H1 (cell line): ENCODE measurements around the gene ARPC2. TPM values are rescaled to one million over a fixed set of nuclear protein-coding genes. Genes with fewer than 3 reads are reported as not detected.
A peak's percentile ranks its signal among the peaks of the same experiment; 100 is the strongest.

Source experiments
- CTCF ChIA-PET: fragments of 300-600 bp; sonication (Branson Sonifier 250); formaldehyde crosslinking; loops from one replicate; lab custom pipeline; 2021; ENCODE audit not compliant: partially characterized antibody; lab: Charles Lee
- POLR2A ChIA-PET: fragments of 300-600 bp; sonication (Branson Sonifier 250); formaldehyde crosslinking; loops from one replicate; lab custom pipeline; 2021; ENCODE audit warnings: inconsistent platforms; ENCODE audit not compliant: partially characterized antibody; lab: Charles Lee
- DNase-seq, 2 experiments: peaks; one replicate each; pipeline versions ENCODE4 v3.0.0 to v3.0.0-alpha.2; 2010 to 2022; ENCODE audit warnings: low spot score in 2 of 2, low read depth in 1 of 2, mixed read lengths in 1 of 2
- FAIRE-seq: peaks from 2 replicates; lab custom pipeline; 2011; peaks lifted over from hg19 to GRCh38; lab: Jason Lieb, UNC
- H2AFZ ChIP-seq: 2 replicates; pipeline ENCODE4 v1.8.1; 2012; ENCODE audit warnings: low read length, inconsistent platforms
- H2AK5ac ChIP-seq: 2 replicates; pipeline ENCODE4 v1.6.1; 2013; ENCODE audit warnings: low read depth, low read length
- H2BK120ac ChIP-seq: replicated peaks from 2 replicates; pipeline ENCODE3; 2013; ENCODE audit warnings: low read depth, low read length, inconsistent platforms
- H2BK12ac ChIP-seq: 2 replicates; pipeline ENCODE4 v1.6.1; 2013; ENCODE audit warnings: low read depth, low read length
- H2BK15ac ChIP-seq: 2 replicates; pipeline ENCODE4 v1.6.1; 2013; ENCODE audit warnings: low read length
- H2BK20ac ChIP-seq: 2 replicates; pipeline ENCODE4 v1.6.1; 2013; ENCODE audit warnings: low read length
- H2BK5ac ChIP-seq: 2 replicates; pipeline ENCODE4 v1.6.1; 2013; ENCODE audit warnings: low read depth, low read length
- H3K14ac ChIP-seq: 2 replicates; pipeline ENCODE4 v1.6.1; 2013; ENCODE audit warnings: inconsistent platforms; ENCODE audit not compliant: insufficient read length
- H3K18ac ChIP-seq: 2 replicates; pipeline ENCODE4 v1.6.1; 2013; ENCODE audit warnings: low read length; ENCODE audit errors: extremely low read depth
- H3K23ac ChIP-seq: 2 replicates; pipeline ENCODE4 v1.6.1; 2013; ENCODE audit warnings: inconsistent platforms; ENCODE audit not compliant: insufficient read length
- H3K23me2 ChIP-seq: 2 replicates; pipeline ENCODE4 v1.6.1; 2013; ENCODE audit warnings: low read depth, low read length
- H3K27ac ChIP-seq: 2 replicates; pipeline ENCODE4 v1.6.1; 2011; ENCODE audit warnings: low read depth, low read length, inconsistent platforms
- H3K27me3 ChIP-seq, 4 experiments: replicated peaks in 1 of 4; 1 replicate in 1 of 4; 2 replicates in 3 of 4; pipeline versions ENCODE4 v1.6.1 to v1.8.1; 2011 to 2013; ENCODE audit warnings: low read length in 3 of 4, mild to moderate bottlenecking in 3 of 4, inconsistent platforms in 2 of 4, mixed read lengths in 2 of 4, moderate library complexity in 1 of 4; ENCODE audit not compliant: control insufficient read depth in 3 of 4, insufficient read depth in 3 of 4; ENCODE audit errors: extremely low read depth in 1 of 4
- H3K36me3 ChIP-seq, 4 experiments: 2 replicates each; pipeline versions ENCODE4 v1.6.1 to v1.8.1; 2011 to 2013; ENCODE audit warnings: mild to moderate bottlenecking in 4 of 4, low read length in 3 of 4, moderate library complexity in 2 of 4, control low read depth in 1 of 4, inconsistent platforms in 1 of 4; ENCODE audit not compliant: insufficient read depth in 4 of 4, control insufficient read depth in 2 of 4
- H3K4ac ChIP-seq: replicated peaks from 2 replicates; pipeline ENCODE3; 2013; ENCODE audit warnings: low read length, low read depth, mixed read lengths, inconsistent platforms; ENCODE audit not compliant: insufficient read length
- H3K4me1 ChIP-seq, 4 experiments: replicated peaks in 1 of 4; 1 replicate in 1 of 4; 2 replicates in 3 of 4; pipeline versions ENCODE4 v1.6.1 to v1.8.1; 2011 to 2013; ENCODE audit warnings: low read length in 3 of 4, inconsistent platforms in 2 of 4, mixed read lengths in 1 of 4; ENCODE audit not compliant: insufficient read depth in 4 of 4, control insufficient read depth in 3 of 4
- H3K4me2 ChIP-seq, 2 experiments: 2 replicates each; pipeline versions ENCODE4 v1.6.1 to v1.8.1; 2011 to 2013; ENCODE audit warnings: low read depth in 2 of 2, low read length in 2 of 2, control low read depth in 1 of 2, inconsistent platforms in 1 of 2, mild to moderate bottlenecking in 1 of 2; ENCODE audit not compliant: insufficient read depth in 1 of 2
- H3K4me3 ChIP-seq, 4 experiments: fragments of 200-600, 300-600 bp in 1 of 4; sonication (generic), shearing (Covaris generic), sonication (Bioruptor Twin) in 1 of 4; 2 replicates each; pipeline versions ENCODE4 v1.5.1 to v1.8.1; 2011 to 2016; ENCODE audit warnings: low read length in 4 of 4, low read depth in 3 of 4, control low read depth in 2 of 4, inconsistent platforms in 2 of 4, mild to moderate bottlenecking in 2 of 4, mixed read lengths in 1 of 4, moderate library complexity in 1 of 4; ENCODE audit not compliant: insufficient read depth in 2 of 4; ENCODE audit errors: extremely low read depth in 1 of 4
- H3K56ac ChIP-seq: replicated peaks from 2 replicates; pipeline ENCODE3; 2013; ENCODE audit warnings: low read depth, mild to moderate bottlenecking, mixed read lengths, low read length, inconsistent platforms; ENCODE audit not compliant: insufficient read length
- H3K79me1 ChIP-seq: 2 replicates; pipeline ENCODE4 v1.6.1; 2013; ENCODE audit warnings: low read depth, low read length, control low read depth
- H3K79me2 ChIP-seq, 2 experiments: 2 replicates each; pipeline versions ENCODE4 v1.6.1 to v1.8.1; 2012 to 2013; ENCODE audit warnings: low read length in 2 of 2, mild to moderate bottlenecking in 2 of 2, inconsistent platforms in 1 of 2; ENCODE audit not compliant: insufficient read depth in 2 of 2, control insufficient read depth in 1 of 2
- H3K9ac ChIP-seq, 4 experiments: replicated peaks in 1 of 4; 1 replicate in 1 of 4; 2 replicates in 3 of 4; pipeline versions ENCODE4 v1.6.1 to v1.8.1; 2011 to 2013; ENCODE audit warnings: low read depth in 3 of 4, low read length in 3 of 4, control low read depth in 2 of 4, mild to moderate bottlenecking in 2 of 4, moderate library complexity in 2 of 4, inconsistent platforms in 1 of 4; ENCODE audit errors: extremely low read depth in 1 of 4
- H3K9me3 ChIP-seq, 2 experiments: 2 replicates each; pipeline versions ENCODE4 v1.6.1 to v1.8.1; 2012 to 2013; ENCODE audit warnings: mild to moderate bottlenecking in 2 of 2, moderate library complexity in 2 of 2, control low read depth in 1 of 2, inconsistent platforms in 1 of 2, low read depth in 1 of 2, low read length in 1 of 2, mixed read lengths in 1 of 2; ENCODE audit not compliant: insufficient read depth in 2 of 2
- H4K20me1 ChIP-seq, 2 experiments: replicated peaks in 1 of 2; 2 replicates each; pipeline versions ENCODE3 to v1.8.1; 2011 to 2013; ENCODE audit warnings: inconsistent platforms in 2 of 2, low read length in 2 of 2, mild to moderate bottlenecking in 1 of 2; ENCODE audit not compliant: insufficient read depth in 2 of 2, control insufficient read depth in 1 of 2
- H4K5ac ChIP-seq: 2 replicates; pipeline ENCODE4 v1.6.1; 2013; ENCODE audit warnings: low read length, low read depth, mixed read lengths, inconsistent platforms; ENCODE audit not compliant: insufficient read length
- H4K8ac ChIP-seq: 2 replicates; pipeline ENCODE4 v1.8.0; 2013; ENCODE audit warnings: mild to moderate bottlenecking, moderate library complexity, low read length, inconsistent platforms; ENCODE audit not compliant: insufficient read depth; ENCODE audit errors: extremely low read depth
- H4K91ac ChIP-seq: replicated peaks from 2 replicates; pipeline ENCODE3; 2013; ENCODE audit warnings: low read length, mixed read lengths, inconsistent platforms; ENCODE audit not compliant: insufficient read length
- TAF1 ChIP-seq: IDR thresholded peaks from 2 replicates; pipeline ENCODE4 v1.6.1; 2011; ENCODE audit warnings: mild to moderate bottlenecking, low read depth, low read length
- TBP ChIP-seq: IDR thresholded peaks from 2 replicates; pipeline ENCODE4 v1.6.1; 2011; ENCODE audit warnings: low read depth, low read length, improper control_type of control experiment
- WGBS, 2 experiments: shearing (Covaris generic) in 1 of 2; methylation state at CpG; one replicate each; pipeline versions ENCODE4 v1.1.6 to v1.1.7; 2013 to 2015; ENCODE audit warnings: low lambda C conversion rate in 2 of 2, mixed read lengths in 2 of 2, inconsistent platforms in 1 of 2, low coverage in 1 of 2, missing lambda C conversion rate in 1 of 2; ENCODE audit not compliant: insufficient replicate concordance in 2 of 2, insufficient coverage in 1 of 2, insufficient read length in 1 of 2; ENCODE audit errors: extremely low coverage in 1 of 2, missing lambda C conversion rate in 1 of 2; 5-methylcytosine and 5-hydroxymethylcytosine counted together
- polyA plus RNA-seq, 7 experiments: library from polyadenylated mRNA; depleted of rRNA in 3 of 7; stranded (reverse) in 5 of 7; unstranded in 2 of 7; fragments of >200 nt in 5 of 7; fragments of 200-250 nt in 2 of 7; gene quantifications; 1 replicate in 5 of 7; 2 replicates in 1 of 7; 4 replicates in 1 of 7; pipeline versions ENCODE4 v1.2.1 to v1.2.3, GENCODE V29; 2011 to 2013; ENCODE audit warnings: missing spikeins in 2 of 7, mixed read lengths in 2 of 7
- total RNA-seq: library from RNA; stranded (reverse); fragmentation: NEBNext Ultra II Directional; extraction: Animal tissue kit (Norgen Biotek cat#: 25700); gene quantifications from 2 replicates; pipeline ENCODE4 v1.2.1, GENCODE V29; 2021
- TF ChIP-seq, protein P1 (sequence below): IDR thresholded peaks from 2 replicates; pipeline ENCODE4 v1.6.1; 2012; ENCODE audit warnings: low read length, inconsistent platforms

The ARPC2 gene
- total and polyA plus RNA-seq, 2 of the 8 experiments (the other 6 are each of a cell fraction or from before 2014, with no cell fraction given): 174 to 195 TPM

DNA sequence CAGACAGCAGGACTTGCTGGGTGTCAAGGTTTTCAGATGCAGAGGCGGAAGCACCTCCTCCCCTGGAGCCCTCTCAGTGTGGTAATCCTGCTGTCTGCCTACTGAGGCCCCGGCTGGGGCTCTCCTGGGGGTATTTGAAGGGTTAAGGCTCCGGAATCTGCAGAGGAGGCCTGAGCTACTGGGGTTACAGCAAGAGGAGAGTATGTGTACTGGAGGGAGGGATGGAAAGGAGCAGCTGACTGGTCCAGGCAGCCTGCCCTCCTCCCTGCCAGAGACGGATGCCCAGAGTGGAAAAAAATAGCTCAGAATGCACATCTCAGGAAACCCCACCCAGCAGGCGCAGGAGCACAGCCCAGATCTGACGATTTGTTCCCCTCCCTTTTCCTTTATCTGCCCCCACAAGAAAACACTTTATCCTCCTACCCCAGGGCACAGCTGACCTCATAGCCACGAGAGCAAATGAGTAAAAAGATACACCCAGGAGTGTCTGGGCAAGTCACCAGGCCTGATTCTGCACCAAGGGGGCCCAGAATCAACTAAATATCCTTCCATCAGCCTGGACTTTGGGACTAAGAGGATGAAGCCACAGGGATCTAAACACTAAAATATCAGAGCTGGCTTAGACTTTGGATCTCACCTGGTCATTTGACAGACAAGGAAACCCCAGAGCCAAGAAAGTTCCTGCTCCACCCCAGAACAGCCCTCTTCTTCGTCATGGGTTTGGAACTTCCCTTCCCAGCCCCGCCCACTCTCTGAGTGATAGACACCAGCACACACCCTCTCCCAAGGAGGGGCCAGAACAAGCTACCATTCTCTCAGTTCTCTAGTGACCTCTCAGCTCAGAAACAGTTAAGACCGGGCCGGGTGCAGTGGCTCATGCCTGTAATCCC is 69.8 kb downstream of the ARPC2 start:
- H2BK12ac ChIP-seq: no peak overlapping the region
- no peak overlapping the region for H3K56ac ChIP-seq
- TF ChIP-seq TAF1: peak; percentile 29; the same call in 1 of the 2 replicates
- TF ChIP-seq TBP: 0 out of 2 replicates have a peak, but pooled peaks have one; percentile 28
- TF ChIP-seq, protein P1, sequence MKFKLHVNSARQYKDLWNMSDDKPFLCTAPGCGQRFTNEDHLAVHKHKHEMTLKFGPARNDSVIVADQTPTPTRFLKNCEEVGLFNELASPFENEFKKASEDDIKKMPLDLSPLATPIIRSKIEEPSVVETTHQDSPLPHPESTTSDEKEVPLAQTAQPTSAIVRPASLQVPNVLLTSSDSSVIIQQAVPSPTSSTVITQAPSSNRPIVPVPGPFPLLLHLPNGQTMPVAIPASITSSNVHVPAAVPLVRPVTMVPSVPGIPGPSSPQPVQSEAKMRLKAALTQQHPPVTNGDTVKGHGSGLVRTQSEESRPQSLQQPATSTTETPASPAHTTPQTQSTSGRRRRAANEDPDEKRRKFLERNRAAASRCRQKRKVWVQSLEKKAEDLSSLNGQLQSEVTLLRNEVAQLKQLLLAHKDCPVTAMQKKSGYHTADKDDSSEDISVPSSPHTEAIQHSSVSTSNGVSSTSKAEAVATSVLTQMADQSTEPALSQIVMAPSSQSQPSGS: no peak
- TF ChIP-seq, all 59 proteins: peak for 2
- WGBS, 2 experiments: 53% methylated on average over 10 of the region's 11 CpGs; no CpG with 5 or more reads in 1 of the 2 experiments
- Histone ChIP-seq H2BK5ac (no peak overlapping the region), H3K27me3 (no peaks in the 10 kb centered on the region), H3K36me3 (no peaks in the 10 kb centered on the region), H2BK20ac (no peak overlapping the region), H2AK5ac (no peak overlapping the region), H3K79me2 (no peaks in the 10 kb centered on the region), H3K27ac (no peak overlapping the region), H3K79me1 (0 out of 2 replicates have a peak, but pooled peaks cover 8% of the 10 kb centered on the region), H3K4me1 (peaks cover 5 to 11% (median 7%) of the 10 kb centered on the region in 4 experiments; a peak in 4 of 7 replicates), H3K9me3 (no peaks in the 10 kb centered on the region), H3K23ac (no peak overlapping the region), H3K4me3 (no peak overlapping the region), H4K20me1 (peaks cover 0 to 5% of the 10 kb centered on the region in 2 experiments), H2BK120ac (no peak overlapping the region), H3K18ac (no peak overlapping the region), H3K9ac (no peak overlapping the region; a peak in 1 of 7 replicates), H3K23me2 (peaks cover 2% of the 10 kb centered on the region; the same call in 1 of the 2 replicates), H4K91ac (no peak overlapping the region), H3K4ac (no peak overlapping the region), H2AFZ (no peak overlapping the region), H3K14ac (no peak overlapping the region), H4K5ac (no peak overlapping the region), H4K8ac (no peak overlapping the region), H2BK15ac (no peak overlapping the region), H3K4me2 (peak overlapping the region; percentile 29 to 39; a peak in 3 of 4 replicates)
- DNase-seq (peak; percentile 46 to 77), FAIRE-seq (peak; percentile 32)
- ChIA-PET CTCF (interaction anchor here (0.6 to 9.2 kb wide), 12 partner anchors 12 to 200 kb away, joined by 3 to 131 read pairs (median 4); partner anchors contain the start of genes AAMP, CATIP and PNKD), POLR2A (interaction anchor here (1.0 to 4.0 kb wide), 7 partner anchors 9 to 111 kb away, joined by 3 to 22 read pairs (median 4); partner anchors contain the start of genes AAMP and PNKD)
